Stimulated activated CD8-positive, alpha-beta memory T cell treated with anti-CD3 and anti-CD28 coated beads, Interleukin-4, amount 100 ng/mL, for 48 hours (primary cell): Measurements from ENCODE around the gene GTF3C5.
A peak's percentile ranks its signal among the peaks of the same experiment; 100 is the strongest.
"Not testable (repeated sequence)": the region's sequence is repeated elsewhere in the genome, so short reads cannot be mapped to it uniquely, and the experiment has no call there.

Experiments used
- DNase-seq: peaks from one replicate; pipeline ENCODE4 v3.0.0-alpha.2; 2020

GTF3C5 gene, protein sequence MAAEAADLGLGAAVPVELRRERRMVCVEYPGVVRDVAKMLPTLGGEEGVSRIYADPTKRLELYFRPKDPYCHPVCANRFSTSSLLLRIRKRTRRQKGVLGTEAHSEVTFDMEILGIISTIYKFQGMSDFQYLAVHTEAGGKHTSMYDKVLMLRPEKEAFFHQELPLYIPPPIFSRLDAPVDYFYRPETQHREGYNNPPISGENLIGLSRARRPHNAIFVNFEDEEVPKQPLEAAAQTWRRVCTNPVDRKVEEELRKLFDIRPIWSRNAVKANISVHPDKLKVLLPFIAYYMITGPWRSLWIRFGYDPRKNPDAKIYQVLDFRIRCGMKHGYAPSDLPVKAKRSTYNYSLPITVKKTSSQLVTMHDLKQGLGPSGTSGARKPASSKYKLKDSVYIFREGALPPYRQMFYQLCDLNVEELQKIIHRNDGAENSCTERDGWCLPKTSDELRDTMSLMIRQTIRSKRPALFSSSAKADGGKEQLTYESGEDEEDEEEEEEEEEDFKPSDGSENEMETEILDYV

GRCh38 chr9:133030317-133031129 is at the start of gene GTF3C5:
Gene GTF3C5 (plus strand): TSS chr9:133030997. CDS start chr9:133031012, 15 bp downstream.
- peak; percentile 91 for DNase-seq

- DNase-seq = no peak
Observed at GRCh38 chr9:132982458-132982857, 48.3 kb upstream of the GTF3C5 start.

GRCh38 chr9:132983491-132984201 is 47.2 kb upstream of the GTF3C5 start:
- DNase-seq = no peak

DNA sequence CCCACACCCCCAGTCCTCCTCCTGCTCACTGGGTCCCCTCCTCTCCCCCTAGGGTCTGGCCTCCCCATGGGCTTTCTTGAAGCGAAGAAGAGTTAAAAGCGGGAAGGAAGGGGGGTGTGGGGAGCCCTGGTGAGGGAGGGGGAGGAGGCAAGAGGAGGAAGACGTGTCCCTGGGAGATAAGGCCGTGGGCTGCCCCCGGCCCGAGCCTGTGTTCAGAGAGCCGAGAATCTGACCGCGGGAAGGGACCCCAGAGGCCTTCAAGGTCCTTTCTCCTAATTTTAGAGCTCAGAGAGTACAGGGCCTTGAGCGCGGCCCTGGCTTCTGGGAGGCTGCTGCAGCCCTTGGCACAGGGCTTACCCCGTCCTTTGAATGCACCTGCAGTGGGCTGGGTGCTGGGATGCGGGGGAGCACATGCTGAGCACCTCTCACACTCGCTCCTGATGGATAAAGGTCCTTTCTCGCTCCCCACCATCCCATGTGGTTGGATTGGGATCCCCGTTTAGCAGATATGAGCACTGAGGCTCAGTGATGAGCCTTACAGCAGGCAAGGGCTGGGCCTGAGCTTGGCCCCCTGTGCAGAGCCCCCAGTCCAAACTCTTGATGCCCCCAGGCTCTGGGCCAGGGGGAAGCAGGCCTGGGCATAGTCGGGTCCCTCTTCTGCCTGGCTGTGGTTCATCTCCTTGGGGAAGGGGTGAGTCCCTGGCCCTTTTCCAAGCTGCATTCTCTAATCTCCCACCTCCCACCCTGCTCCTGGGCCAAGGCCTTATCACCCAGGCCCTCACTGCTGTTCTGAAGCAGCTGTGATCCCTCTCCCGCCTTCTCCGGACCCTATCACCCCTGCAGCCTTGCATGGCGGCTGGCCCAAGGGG is 46.4 kb upstream of the GTF3C5 start:
- no peak for DNase-seq

DNA sequence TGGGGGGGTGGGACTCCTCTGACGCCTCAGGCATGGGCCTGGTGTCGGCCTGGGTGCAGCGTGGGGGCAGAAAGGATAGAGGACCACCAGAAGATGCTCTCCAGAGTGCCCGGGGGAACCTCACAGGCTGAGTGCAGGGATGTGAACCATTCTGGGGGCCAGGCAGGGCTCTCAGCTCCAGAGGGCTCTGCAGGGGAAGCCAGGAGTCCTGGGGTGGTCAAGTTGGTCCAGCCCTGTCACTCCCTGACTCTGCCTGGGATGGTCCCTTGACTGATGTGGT is 45.8 kb upstream of the GTF3C5 start:
- DNase-seq = no peak

GRCh38 chr9:132985489-132985888 is 45.3 kb upstream of the GTF3C5 start:
- DNase-seq = no peak

DNA sequence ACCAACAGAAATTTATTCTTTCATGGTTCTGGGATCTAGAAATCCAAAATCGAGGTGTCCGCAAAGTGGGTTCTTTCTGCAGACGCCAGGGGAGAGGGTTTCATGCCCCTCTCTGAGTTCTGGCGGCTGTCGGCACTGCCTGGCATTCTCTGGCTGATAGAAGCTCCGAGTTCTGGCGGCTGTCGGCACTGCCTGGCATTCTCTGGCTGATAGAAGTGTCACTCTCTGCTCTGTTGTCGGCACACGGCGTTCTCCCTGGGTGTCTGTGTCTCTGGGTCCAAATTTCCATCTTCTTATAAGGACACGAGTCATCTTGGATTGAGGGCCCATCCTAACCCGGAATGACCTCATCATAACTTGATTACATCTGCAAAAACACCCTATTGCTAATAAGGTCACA is 44.7 kb upstream of the GTF3C5 start:
- no peak for DNase-seq

DNA sequence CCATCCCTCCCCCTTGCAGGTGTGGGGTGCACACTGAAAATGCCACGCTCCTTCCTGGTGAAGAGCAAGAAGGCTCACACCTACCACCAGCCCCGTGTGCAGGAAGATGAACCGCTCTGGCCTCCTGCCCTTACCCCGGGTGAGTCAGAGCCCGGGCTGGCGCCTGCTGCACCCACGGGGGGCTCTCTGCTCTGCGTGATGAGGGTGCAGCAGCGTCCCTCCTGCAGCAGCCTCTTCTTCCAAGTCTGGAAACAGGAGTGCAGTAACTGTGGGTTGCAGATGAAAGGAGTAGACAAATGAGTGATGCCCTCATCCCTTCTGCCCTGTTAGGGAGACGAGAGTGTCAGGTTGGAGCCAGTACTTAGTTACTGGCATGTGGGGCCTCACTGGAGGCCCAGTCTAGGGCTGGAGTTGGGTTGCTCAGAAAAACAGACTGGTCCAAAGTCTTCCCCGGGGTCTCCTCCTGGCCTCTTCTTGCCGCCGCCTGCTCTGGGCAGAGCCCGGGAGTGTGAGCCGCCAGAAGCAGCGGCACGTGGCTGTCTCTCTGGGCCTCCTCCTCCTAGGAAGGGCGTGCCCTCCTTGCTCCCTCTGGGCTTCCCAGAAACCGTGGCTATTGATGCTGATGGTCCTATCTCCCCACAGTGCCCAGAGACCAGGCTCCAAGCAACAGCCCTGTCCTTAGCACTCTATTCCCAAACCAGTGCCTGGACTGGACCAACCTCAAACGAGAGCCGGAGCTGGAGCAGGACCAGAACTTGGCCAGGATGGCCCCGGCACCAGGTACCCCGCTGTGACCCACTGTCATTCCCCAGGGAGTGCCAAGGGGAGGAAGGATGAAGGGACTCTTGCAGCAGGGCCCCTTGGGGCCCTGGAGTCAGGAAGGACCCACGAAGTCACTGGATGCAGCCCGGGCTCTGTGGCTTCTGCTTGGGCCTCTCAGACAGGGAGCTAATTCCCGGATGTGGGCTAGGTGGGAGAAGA is 43.9 kb upstream of the GTF3C5 start:
- DNase-seq = no peak

GRCh38 chr9:132988244-132989013 is 42.4 kb upstream of the GTF3C5 start:
- DNase-seq = no peak

GRCh38 chr9:132989014-132989310 is 41.8 kb upstream of the GTF3C5 start:
- DNase-seq = no peak

GRCh38 chr9:132989414-132989996 is 41.3 kb upstream of the GTF3C5 start:
- DNase-seq = no peak

GRCh38 chr9:132989998-132990557 is 40.7 kb upstream of the GTF3C5 start:
- not testable (repeated sequence) for DNase-seq

GRCh38 chr9:132990781-132991180 is 40.0 kb upstream of the GTF3C5 start:
- no peak for DNase-seq

GRCh38 chr9:132991351-132992300 is 39.2 kb upstream of the GTF3C5 start:
- DNase-seq = no peak

GRCh38 chr9:132993511-132993939 is 37.3 kb upstream of the GTF3C5 start:
- DNase-seq = no peak

DNA sequence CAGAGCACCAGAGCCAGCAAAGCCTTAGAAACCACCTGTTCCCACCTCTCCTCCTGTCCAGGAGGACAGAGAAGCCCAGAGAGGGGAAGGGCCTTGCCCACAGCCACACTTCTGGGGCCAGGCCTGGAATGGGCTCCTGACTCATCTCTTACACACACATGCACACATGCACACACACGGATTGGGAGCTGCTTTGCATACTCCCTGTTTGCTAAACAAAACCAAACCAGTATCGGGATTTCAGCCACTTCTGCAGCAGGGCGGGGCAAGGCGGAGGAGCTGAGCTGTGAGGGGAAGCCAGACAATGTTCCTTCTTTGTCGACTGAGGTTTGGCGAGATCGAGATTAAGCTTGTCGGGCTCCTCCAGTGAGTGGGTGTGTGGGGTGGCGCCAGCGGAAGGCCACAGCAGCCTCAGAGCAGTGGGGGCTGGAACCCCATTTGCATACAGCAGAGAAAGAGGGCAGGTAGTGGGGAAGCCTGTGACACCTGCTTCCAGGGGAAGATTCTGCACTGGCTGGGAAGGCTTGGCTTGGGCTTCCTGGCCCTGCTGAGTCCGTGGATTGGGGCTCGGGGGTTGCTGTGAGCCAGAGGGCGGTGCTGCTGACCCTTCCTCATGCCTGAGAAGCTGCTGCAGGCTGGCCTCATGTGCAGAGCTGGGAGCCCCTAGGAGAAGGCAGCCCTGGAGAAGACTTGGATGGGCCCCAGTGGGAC is 36.2 kb upstream of the GTF3C5 start:
- DNase-seq = peak; percentile 32

- DNase-seq = no peak
Observed at GRCh38 chr9:132995121-132995420, 35.7 kb upstream of the GTF3C5 start.

DNA sequence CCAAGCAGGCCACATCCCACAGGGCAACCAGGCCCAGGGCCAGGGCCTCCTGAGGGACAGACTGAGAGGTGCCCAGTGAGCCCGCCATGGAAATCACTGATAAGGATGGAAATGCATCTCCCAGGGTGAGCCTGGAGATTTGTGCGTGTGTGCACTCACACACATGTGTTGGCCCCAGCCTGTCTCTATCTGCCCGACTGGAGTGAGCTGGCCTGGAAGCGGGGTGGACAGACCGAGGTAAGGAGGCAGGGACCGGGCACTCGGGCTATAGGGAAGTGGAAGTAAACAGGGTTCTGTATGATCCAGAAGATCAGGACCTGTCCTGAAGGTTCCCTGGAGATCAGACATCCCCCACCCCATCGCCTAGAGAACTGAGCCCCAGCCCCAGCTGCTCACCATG is 34.9 kb upstream of the GTF3C5 start:
- no peak for DNase-seq
